Measurements from ENCODE around the gene IGSF23. TPM values are rescaled to one million over a fixed set of nuclear protein-coding genes. Genes with fewer than 3 reads are reported as not detected.
"Not testable (repeated sequence)": the region's sequence is repeated elsewhere in the genome, so short reads cannot be mapped to it uniquely, and the experiment has no call there.

IGSF23 gene
- total and polyA plus RNA-seq, 11 donors: 0.21 to 3.5 (median 0.83) TPM; not detected in 8

DNA sequence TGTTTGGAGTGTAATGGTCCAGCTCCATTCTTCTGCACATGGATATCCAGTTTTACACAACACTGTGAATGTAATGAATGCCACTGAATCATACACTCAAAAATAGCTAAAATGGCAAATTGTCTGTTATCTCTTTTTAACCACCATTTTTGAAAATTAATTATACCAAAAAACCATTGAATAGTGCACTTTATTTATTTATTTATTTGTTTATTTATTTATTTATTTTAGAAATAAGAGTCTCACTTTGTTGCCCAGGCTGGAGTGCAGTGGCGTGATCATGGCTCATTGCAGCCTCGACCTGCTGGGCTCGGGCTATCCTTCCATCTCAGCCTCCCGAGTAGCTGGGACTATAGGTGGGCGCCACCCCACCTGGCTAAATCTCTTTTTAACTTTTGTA, 50.6 kb downstream of the IGSF23 start:
- no peak for DNase-seq
- no peak overlapping the region for H3K27ac ChIP-seq

DNA sequence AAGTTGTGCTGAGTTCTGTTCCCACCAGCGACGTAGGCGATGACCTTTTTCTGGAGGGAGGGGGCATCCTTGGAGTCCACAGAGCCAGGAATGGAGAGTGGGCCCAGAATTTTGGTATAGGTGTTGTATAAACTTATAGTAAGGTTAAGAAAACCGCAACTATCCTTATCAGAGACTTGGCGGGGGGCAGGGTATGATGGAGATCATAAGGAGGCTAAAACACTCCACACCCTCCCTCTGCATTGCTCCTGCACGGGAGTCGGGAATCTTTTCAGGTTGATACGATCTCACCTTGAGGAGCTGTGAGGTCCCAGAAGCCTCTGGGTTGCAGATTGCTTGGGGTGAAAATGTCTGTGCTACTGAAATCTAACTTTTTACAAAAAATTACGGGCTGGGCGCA, 51.6 kb downstream of the IGSF23 start:
- H3K9me3 ChIP-seq: no peaks in the 10 kb centered on the region
- no peaks in the 10 kb centered on the region for H3K27me3 ChIP-seq
- H3K27ac ChIP-seq: no peak overlapping the region
- TF ChIP-seq POLR2A (IDR thresholded peaks at IDR 0.05): no peak
- TF ChIP-seq, protein P1, sequence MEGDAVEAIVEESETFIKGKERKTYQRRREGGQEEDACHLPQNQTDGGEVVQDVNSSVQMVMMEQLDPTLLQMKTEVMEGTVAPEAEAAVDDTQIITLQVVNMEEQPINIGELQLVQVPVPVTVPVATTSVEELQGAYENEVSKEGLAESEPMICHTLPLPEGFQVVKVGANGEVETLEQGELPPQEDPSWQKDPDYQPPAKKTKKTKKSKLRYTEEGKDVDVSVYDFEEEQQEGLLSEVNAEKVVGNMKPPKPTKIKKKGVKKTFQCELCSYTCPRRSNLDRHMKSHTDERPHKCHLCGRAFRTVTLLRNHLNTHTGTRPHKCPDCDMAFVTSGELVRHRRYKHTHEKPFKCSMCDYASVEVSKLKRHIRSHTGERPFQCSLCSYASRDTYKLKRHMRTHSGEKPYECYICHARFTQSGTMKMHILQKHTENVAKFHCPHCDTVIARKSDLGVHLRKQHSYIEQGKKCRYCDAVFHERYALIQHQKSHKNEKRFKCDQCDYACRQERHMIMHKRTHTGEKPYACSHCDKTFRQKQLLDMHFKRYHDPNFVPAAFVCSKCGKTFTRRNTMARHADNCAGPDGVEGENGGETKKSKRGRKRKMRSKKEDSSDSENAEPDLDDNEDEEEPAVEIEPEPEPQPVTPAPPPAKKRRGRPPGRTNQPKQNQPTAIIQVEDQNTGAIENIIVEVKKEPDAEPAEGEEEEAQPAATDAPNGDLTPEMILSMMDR (IDR thresholded peaks at IDR 0.05): no peak
- H3K36me3 ChIP-seq: peaks cover 0 to 44% (median 37%) of the 10 kb centered on the region in 9 donors
- DNase-seq (no peak), ATAC-seq (no peak)
- WGBS, 4 donors: 92 to 95% (median 94%) methylated on average over 10 of the region's 10 CpGs
- no peak overlapping the region for H3K4me3 ChIP-seq
- intact Hi-C loops (cut with DNase I): no loop called here
- peaks cover 0 to 4% (median 0%) of the 10 kb centered on the region in 12 donors for H3K4me1 ChIP-seq

More for the DNA sequence above, 50.6 kb downstream of the IGSF23 start:
- peaks cover 0 to 4% (median 0%) of the 10 kb centered on the region in 12 donors for H3K4me1 ChIP-seq
- H3K36me3 ChIP-seq: peaks cover 0 to 54% (median 47%) of the 10 kb centered on the region in 9 donors
- TF ChIP-seq, protein P1 (IDR thresholded peaks at IDR 0.05): no peak
- no peak for TF ChIP-seq POLR2A (IDR thresholded peaks at IDR 0.05)
- no peaks in the 10 kb centered on the region for H3K9me3 ChIP-seq
- no peak overlapping the region for H3K4me3 ChIP-seq
- no peaks in the 10 kb centered on the region for H3K27me3 ChIP-seq
- no peak for ATAC-seq
- intact Hi-C loops (cut with DNase I): no loop called here
- 96 to 98% (median 98%) methylated on average over 5 of the region's 5 CpGs for WGBS, 4 donors

DNA sequence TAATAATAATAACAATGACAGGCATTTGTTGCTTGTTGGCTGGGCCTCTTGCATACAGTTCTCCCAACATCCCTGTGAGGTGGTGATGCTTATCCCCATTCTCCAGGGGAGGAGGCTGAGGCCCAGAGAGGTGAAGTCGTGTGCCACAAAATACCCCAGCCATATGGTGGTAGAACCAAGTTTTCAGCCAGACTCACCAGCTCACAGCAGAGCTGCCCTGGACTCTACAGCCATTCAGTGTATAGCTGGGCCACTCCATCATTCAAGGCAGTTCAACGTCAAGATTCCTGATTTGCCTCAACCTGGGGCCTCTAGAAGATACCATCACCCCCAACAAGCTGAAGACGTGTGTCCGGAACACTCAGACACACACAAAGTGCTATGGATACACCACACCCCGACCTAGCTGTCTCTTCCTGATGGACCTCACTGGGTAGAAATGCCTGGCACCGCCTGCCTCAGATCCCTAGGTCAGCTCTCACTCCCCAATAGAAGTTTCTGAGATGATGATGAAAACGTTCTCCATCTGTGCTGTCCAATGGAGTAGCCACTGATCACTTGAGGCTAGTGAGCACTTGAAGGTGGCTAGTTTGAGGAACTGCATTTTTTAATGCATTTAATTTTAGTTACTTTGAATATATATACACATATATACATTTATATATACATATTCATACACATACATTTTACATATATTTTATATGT, 53.6 kb downstream of the IGSF23 start:
- H3K4me3 ChIP-seq: no peak overlapping the region
- H3K9me3 ChIP-seq: no peaks in the 10 kb centered on the region
- 74 to 81% (median 75%) methylated on average over 7 of the region's 7 CpGs for WGBS, 4 donors
- H3K27me3 ChIP-seq: no peaks in the 10 kb centered on the region
- TF ChIP-seq POLR2A (IDR thresholded peaks at IDR 0.05): no peak
- TF ChIP-seq, protein P1 (IDR thresholded peaks at IDR 0.05): no peak
- peaks cover 0 to 4% (median 0%) of the 10 kb centered on the region in 12 donors for H3K4me1 ChIP-seq
- H3K36me3 ChIP-seq: peaks cover 0 to 25% (median 17%) of the 10 kb centered on the region in 9 donors
- intact Hi-C loops (cut with DNase I): no loop called here
- peak in 1 of 4 donors; percentile 24 for ATAC-seq
- H3K27ac ChIP-seq: no peak overlapping the region
- no peak for DNase-seq

DNA sequence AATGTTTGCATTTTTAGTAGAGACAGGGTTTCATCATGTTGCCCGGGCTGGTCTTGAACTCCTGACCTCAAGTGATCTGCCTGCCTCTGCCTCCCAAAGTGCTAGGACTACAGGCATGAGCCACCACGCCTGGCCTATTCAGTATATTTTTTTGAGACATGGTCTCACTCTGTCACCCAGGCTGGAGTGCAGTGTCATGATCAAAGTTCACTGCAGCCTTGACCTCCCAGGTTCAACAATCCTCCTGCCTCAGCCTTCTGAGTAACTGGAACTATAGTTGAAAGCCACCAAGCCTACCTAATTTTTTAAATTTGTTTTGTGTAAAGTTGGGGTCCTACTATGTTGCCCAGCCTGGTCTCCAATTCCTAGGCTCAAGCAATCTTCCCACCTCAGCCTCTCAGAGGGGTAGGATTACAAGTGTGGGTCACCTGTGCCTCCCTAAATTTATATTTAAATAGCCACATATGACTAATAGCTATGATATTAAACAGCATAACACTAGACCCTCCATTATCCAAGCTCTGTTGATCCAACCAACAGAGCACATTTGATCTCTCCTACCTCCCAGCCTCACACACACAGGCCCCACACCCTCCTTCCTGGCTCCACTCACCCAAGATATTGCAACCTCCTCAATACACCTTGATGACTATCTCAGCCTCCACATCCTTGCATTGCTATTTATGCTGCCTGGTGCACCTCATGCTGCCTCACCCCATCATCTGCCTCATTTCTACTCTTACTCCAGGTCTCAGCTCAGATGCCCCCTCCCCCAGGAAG, 55.8 kb downstream of the IGSF23 start:
- ATAC-seq (peak in 1 of 4 donors; percentile 8), DNase-seq (no peak)
- intact Hi-C loops (cut with DNase I): no loop called here
- Histone ChIP-seq H3K4me3 (no peak overlapping the region), H3K36me3 (peaks cover 0 to 5% (median 0%) of the 10 kb centered on the region in 9 donors), H3K27me3 (no peaks in the 10 kb centered on the region), H3K4me1 (no peaks in the 10 kb centered on the region), H3K9me3 (no peaks in the 10 kb centered on the region), H3K27ac (no peak overlapping the region)
- WGBS, 4 donors: 92 to 96% (median 94%) methylated on average over 2 of the region's 2 CpGs
- TF ChIP-seq POLR2A (IDR thresholded peaks at IDR 0.05): no peak
- TF ChIP-seq, protein P1 (IDR thresholded peaks at IDR 0.05): no peak

DNA sequence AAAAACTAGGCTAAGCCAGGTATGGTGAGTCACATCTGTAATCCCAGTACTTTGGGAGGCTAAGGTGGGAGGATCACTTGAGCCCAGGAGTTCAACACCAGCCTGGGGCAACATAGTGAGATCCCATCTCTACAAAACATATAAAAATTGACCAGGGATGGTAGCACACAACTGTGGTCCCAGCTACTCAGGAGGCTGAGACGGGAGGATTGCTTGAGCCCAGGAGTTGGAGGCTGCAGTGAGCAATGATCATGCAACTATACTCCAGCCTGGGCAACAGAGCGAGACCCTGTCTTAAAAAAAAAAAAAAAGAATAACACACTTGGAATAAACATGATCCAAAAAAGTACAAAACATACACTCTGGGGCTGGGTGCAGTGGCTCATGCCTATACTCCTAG, 56.7 kb downstream of the IGSF23 start:
- H3K4me3 ChIP-seq; H3K27me3 ChIP-seq; H3K9me3 ChIP-seq; H3K27ac ChIP-seq; intact Hi-C loops (cut with DNase I); DNase-seq; ATAC-seq; H3K36me3 ChIP-seq; H3K4me1 ChIP-seq: not testable (repeated sequence)
- 74 to 99% (median 95%) methylated on average over 2 of the region's 2 CpGs for WGBS, 4 donors
